ENCODE measurements around the gene TSEN54.

DNA sequence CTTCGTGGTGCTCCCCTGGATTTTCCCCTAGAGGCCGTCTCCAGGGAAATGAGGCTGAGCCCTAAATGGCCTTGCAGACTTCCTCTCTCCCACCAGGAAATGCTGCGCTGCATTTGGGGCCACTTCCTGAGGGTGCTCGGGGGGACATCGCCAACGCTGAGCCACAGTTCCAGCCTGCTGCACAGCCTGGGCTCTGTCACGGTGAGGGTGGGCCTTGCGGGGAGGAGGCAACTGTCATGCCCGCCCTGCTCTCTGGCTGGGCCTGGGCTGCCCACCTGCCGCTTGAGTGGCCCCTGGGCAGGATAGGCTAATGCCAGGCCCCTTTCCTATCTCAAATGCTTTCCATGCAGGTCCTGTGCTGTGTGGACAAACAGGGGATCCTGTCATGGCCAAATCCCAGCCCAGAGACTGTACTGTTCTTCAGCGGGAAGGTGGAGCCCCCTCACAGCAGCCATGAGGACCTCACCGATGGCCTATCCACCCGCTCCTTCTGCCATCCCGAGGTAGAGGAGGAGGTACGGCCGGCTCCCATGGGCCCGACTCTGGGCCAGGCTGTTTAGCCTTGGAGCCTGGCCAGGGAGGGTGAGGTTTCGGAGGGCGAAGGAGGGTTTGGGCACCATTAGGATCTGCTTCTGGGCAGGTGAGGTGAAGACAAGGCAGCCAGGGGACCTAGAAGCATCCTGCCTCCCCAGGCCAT lies 25.2 kb upstream of the TSEN54 start:
- no peak for TF ChIP-seq POLR2A (IDR thresholded peaks at IDR 0.05)
- TF ChIP-seq, protein P1, sequence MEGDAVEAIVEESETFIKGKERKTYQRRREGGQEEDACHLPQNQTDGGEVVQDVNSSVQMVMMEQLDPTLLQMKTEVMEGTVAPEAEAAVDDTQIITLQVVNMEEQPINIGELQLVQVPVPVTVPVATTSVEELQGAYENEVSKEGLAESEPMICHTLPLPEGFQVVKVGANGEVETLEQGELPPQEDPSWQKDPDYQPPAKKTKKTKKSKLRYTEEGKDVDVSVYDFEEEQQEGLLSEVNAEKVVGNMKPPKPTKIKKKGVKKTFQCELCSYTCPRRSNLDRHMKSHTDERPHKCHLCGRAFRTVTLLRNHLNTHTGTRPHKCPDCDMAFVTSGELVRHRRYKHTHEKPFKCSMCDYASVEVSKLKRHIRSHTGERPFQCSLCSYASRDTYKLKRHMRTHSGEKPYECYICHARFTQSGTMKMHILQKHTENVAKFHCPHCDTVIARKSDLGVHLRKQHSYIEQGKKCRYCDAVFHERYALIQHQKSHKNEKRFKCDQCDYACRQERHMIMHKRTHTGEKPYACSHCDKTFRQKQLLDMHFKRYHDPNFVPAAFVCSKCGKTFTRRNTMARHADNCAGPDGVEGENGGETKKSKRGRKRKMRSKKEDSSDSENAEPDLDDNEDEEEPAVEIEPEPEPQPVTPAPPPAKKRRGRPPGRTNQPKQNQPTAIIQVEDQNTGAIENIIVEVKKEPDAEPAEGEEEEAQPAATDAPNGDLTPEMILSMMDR (IDR thresholded peaks at IDR 0.05), result no peak

Data from thyroid gland (tissue), 4 donors.